ENCODE data around the gene PTPRN2.

PTPRN2 gene

DNA sequence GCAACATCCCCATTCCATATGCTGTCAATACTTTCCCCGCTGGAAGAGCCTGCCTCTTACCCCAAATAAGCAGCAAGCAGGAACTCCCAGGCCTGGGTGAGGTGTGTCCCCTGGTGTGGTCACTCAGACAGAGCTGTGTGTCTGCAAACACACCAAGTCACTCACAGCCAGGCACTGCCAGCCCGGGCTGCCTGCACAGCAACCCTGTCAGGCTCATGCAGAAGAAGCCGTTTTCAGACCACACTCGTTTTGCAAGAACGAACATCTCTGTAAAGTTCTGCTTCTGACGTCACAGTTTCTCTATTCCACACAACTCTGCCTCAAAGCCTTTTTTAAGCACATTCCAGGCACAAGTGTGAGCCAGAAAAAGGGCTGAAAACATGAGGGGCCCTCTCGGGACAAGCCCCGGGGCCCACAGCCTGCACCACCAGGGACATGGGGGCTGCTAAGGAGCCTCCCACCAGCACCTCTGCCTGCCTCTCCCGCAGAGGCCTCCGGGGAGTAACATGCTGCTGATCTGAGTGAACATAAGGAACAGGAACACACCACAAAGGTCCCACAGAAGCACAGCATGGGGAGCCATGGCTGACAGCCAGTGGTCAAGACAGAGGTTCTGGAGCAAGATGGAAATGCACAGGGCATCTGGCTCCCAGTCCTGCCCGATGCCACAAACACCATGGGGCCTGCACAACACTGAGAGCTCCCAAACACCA is 11.4 kb downstream of the PTPRN2 start:
- no peak for DNase-seq

DNA sequence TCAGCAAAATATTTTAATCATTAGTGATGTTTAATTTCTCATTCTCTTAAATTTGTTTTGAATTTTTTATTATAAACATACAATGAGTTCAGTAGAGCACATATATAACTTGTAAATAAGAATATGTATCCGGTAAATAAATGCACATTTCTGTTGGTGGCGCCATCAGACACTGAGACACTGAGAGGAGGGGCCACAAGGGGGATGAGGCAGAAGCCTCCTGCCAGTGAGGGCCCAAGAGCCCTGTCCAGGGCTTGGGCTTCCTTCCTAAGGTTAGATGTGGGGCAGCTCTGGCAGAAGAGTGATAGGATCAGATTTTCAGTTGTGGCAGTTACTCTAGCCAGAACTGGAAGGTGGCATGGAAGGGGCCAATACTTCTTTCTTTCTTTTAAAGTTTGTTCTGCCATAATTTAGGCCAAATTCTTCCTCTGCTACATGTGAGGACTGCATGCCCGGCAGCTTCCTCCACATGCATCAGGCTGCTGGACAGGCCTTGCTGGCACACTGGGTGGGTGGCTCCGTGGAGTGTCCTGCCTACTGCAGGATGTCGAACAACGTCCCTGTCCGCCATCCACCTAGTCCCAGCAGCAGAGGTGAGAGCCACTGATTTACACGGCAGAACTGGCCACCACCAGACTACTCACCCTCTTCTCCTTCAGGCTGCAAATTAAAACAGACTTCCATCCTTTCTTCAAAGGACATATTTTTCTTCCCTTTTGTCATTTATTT is 13.2 kb downstream of the PTPRN2 start:
- no peak for DNase-seq

DNA sequence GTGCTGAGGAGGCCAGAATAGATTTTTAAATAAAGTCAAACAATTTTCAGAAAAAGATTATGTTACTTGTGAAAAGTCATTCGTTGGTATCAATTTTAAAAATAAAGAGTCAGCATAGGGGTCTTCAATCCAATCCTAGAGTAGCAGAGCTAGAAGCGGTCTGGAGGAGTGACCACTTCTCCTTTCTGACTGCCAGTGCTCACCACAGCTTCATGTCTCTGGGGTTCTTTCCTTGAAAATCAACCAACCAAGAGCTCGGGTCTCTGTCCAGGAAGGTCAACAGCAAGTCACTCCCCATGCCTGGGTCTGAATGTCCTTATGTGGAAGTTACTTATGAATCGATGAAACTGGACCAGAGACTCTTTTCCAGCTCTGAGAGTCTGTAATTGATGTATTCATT is 14.3 kb downstream of the PTPRN2 start:
- no peak for DNase-seq

DNA sequence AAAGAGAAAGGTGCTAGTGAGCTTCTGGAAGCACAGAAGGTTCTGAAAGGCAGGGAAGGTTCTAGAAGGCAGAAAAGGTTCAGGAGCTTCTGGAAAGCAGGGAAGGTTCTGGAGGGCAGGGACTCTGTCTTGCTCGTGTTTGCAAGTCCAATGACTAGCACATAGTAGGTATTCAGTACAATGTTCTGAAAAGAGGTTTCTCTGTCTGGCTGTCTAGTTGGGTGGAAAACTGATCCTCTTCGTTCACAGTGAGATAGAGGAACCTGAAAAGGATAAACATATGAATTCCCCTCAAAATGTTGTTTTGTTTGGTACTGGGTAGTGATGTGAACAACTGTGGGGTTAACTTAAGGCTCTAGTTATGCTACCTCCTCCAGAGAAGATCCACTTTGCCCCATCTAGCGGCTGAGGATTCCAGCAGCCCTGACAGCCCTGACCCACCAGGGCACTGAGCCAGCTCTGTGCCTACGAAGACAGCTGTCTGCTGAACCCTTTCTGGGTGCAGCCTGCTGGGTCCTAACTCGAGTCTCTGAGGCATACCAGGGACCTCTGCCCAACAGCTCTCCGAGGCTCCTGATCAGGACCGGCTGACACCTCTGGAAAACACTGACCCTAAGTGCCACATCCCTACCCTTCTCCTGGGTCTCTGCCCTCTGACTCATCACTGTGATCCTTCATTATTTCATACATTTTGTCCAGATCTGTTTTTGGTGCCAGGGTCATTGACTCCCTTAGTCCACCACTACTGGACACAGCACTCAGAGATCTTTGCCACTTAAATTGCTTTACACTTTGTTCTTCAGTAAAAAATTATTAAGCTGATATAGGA is 15.4 kb downstream of the PTPRN2 start:
- DNase-seq: no peak

DNA sequence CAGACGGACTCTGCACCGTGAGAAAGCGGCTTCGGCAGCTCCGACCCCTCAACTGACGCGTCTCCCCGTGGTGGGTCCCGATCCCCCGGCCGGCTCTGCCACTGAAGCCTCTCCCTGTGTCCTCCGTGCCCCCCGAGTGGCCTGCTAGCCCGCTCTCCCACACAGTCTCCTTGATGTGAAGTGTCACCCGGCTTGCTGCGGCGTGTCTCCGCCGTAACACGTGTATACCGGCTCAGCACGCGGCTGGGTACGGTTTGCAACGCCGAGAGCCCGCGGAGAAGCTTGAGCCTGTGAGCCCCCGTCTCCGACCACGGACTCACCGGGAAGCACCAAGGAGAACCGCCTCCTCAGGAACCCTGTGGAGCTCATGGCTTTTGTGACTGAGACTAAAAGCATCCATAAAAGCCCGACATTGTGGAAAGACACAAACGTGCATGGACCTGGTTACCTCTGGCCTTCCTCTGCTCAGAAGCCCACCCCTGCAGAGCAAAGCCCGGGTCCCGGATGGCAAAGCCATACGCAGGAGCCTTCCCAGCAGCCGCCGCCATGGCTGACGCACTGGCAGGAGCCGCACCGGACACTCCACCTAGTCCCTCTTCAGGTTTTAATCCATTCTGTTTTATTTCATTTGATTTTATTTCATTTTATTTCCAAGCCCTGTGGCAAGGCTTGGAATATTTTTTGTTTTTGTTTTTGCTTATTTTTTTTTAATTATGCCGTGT is 17.0 kb downstream of the PTPRN2 start:
- no peak for DNase-seq

DNA sequence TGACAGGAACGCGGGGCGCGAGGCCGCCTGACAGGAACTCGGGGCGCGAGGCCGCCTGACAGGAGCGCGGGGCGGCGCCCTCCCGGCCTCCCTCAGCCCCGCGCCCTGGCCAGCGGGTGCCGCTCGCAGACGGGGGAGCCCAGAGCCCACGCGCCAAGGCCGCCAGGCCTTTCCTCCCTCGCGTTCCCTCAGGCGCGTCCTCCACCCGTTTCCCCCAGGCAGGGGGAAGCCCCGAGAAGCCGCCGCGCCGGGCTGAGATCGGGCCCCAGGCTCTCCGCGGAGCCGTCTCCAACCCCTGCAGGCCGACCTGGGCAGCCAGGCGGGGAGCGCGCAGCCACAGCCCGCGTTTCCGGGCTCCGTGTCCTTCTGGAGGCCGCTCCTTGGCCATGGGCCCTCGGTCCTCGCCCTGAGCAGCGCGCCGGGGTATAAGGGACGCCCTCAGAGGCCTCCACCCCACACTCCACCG is 17.7 kb downstream of the PTPRN2 start:
- no peak for DNase-seq

DNA sequence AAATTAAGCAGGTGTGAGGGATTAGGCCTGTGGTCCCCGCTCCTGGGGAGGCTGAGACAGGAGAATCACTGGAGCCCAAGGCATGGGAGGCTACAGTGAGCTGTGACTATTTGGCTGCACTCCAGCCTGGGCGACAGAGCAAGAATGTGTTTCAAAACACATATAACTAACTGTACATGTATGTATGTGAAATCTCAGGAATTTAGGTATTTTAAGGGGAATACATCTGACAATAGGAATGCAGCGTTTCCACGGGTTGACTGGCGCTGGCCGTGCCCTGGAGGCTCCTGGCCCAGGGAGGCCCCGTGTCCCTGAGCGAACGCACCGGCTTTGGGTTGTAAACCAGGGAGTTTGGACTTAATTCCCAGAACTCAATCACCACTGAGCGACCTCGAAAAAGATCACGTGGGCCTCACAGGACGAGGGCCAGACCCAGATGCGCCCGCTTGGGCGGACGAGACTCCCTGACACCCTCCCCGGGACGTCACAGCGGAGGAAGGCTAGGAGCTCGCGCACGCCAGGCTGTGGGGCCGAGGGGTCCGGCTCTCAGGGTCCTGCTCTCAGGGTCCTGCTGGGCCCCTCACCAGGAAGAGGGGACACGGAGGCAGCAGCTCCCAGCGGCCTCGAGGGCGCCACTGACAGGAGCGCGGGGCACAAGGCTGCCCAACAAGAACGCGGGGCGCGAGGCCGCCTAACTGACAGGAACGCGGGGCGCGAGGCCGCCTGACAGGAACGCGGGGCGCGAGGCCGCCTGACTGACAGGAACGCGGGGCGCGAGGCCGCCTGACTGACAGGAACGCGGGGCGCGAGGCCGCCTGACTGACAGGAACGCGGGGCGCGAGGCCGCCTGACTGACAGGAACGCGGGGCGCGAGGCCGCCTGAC is 18.4 kb downstream of the PTPRN2 start:
- no peak for DNase-seq

DNA sequence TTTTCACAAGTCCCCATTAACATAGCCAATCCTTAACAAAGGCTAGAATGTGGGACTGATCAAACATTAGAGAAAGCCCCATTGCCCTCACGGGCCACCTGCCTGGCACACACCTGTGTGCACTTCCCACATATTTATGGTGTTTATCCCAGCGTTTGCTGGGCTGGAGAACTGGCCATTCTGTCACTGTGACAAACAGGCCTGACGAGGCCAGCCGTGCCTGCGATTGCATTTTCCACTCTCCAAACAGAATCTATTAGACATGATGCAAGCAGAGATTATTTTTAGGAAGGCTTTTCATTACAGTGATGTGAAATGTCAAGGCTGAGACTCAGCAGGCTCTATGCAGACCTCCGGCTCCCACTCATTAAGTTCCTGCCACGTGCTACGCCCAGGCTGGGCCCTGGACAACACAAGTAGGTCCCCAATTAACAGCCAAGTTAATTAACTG is 20.4 kb downstream of the PTPRN2 start:
- no peak for DNase-seq

DNA sequence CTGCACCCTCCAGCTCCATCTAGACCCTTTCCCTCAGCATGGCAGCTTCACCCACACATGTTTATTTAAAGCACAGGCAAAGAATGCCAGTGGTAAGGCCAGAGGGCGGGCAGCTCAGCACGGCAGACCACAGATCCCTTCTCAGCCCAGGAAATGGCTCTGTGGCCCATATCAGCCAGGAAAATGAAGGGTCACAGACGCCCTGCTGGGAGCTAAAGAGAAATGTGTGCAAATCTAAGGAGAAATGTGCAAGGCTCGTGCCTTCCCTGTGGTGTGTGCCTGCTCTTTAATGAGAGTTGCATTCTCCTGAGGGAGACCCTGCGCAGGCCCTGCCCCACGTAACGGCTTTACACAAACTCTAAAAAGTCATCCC is 23.0 kb downstream of the PTPRN2 start:
- DNase-seq: no peak

DNA sequence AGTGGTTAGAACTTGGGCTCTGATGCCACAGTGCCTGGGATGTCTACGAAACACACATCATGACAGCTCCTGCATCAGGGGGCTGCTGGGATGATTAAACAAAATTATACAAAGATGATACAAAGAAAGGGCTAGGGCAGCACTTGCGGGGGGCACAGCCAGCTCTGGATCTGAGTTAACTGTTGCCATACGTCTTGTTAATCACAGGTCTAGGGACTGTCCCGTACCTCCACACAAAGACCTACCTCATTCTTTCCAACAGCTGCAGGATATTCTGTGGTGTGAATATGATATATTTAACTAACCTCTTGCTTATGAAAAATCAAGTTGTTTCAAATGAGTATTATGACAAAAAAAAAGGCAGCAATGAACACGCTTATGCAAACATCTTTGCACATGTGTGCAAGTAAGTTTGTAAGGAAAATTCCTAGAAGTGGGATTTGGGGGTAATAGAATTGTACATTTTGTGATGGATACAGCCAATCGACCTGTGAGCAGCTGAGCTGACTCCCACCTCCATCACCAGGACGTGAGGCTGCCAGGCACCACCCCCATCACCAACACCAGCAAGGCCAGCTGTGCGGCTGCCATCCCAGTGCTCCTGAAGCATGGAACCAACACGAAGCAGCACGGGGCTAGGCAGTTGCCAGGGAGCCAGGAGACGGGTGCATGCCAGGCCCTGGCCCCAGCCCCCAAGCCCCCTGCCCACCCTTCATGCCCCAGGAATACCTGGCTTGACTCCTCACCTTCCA is 23.5 kb downstream of the PTPRN2 start:
- no peak for DNase-seq

DNA sequence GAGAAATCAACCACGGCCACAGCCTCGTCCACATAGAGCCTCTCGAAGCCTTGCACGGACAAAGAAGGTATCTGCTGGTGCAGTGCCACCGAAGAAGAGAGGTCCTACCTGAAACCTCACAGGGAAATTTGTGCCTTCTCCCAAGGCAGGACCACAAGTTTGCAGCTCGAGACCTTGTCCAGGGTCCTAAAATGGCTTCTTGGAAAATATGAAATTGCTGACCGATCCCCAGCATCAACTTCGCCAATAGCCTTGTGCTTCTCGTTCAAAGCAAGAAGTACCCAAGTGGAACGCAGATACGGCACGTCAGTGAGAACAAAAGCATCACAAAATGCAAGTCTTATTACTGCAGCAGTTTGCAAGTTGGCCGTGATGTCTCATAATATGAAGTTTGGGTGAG is 24.6 kb downstream of the PTPRN2 start:
- no peak for DNase-seq

DNA sequence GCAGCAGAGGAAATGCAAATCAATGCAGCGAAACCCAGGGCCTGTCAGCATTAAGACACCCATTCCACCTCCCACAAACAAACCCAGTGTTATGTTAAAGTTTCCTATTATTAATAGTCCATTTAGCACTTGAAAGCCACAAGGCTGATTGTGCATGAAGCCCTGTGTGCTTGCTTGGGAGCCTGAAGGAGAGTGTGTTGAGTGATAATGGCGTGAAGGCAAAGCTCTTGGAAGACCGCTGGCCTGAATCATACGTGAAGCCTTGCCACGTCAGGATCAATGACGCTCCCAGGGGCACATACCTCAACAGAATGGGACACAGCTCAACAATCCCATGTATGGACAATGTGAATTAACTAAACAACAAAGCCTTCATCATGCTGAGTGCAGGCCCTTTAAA is 25.1 kb downstream of the PTPRN2 start:
- DNase-seq: no peak

DNA sequence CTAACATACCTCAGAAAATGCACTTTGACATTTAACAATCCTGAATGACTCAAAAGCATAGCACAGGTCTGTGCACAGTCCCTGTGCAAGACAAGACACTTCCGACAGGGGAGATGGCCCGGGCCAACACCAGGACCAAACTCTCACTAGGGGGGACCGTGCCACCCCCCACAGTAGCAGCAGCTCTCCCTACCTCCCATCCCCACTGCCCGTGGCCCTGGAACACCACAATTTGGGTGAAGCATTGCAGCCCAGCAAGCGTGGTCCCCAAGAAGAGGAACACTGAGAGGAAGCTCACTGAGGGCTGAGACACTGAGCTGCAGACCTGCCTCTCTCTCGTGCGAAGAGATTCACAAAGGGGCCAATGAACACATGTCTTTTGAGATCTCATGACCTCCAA is 26.0 kb downstream of the PTPRN2 start:
- no peak for DNase-seq

DNA sequence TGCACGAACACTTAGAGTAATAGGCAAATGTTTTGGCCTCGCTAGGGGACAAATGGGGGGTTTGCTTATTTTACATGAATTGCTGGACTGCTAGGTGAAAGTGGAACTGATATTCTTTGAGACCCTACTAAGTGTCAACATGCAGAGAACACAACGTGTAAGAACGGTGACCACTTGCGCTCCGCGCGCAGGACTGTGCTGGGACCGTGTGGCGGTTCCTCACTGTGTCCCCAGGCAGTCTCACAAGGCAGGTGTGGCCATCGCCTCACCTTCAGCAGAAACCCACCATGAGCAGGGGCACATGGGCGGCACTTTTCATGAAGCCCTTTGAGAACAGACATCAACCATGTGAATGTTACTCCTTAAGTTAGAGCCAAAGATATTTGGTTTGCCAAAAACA is 27.2 kb downstream of the PTPRN2 start:
- no peak for DNase-seq

DNA sequence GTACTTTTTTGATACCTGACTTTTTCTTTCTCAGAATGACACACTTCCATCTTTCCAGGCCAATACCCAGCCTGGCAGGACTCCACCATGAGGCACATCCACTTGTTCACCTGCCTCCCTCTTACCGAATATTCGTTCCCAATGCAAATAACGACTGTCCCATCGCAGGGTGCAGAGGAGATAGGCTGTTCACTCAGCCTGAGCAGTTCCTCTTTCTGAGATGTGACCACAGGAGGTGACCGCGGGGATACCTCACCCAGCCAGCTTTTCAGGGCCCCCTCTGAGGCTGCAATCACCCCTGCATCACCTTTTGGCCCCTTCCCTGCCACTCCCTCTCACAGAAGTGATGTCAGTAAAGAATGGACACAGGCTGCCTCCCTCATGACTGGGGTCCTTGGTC is 28.3 kb downstream of the PTPRN2 start:
- no peak for DNase-seq

DNA sequence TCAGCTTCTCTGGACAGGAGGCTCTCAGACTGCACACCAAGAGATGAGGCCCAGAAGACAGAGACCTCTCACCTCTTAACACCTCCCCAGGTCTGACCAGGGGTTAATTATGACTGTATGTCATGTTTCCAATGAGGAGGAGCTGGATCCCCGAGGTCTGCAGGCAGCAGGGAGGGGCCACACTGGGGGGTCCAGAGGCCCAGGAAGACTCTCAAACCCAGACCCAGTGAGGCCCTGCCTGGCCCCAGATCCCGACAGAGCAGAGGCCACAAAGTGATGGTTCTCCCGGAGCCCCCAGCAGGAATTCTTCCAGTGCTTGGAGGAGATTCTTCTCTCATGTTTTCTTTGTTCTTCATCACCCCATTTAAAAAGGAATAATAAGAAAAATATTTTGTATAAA is 28.8 kb downstream of the PTPRN2 start:
- DNase-seq: no peak

DNA sequence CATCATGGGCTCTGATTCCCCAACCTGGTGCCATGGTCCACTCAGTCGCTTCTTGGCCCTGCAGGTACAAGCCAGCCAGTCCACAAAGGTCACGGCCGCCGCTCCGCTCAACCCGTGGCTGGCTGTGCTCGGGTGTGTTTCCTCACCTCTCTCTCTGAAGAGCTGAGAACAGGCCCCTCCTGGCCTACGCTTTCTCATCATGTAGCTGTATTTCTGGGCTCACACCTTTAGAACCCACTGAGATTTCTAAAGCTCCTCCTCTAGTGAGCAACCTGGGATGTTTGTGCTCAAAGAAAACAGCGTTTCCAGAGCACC is 30.2 kb downstream of the PTPRN2 start:
- DNase-seq: no peak

DNA sequence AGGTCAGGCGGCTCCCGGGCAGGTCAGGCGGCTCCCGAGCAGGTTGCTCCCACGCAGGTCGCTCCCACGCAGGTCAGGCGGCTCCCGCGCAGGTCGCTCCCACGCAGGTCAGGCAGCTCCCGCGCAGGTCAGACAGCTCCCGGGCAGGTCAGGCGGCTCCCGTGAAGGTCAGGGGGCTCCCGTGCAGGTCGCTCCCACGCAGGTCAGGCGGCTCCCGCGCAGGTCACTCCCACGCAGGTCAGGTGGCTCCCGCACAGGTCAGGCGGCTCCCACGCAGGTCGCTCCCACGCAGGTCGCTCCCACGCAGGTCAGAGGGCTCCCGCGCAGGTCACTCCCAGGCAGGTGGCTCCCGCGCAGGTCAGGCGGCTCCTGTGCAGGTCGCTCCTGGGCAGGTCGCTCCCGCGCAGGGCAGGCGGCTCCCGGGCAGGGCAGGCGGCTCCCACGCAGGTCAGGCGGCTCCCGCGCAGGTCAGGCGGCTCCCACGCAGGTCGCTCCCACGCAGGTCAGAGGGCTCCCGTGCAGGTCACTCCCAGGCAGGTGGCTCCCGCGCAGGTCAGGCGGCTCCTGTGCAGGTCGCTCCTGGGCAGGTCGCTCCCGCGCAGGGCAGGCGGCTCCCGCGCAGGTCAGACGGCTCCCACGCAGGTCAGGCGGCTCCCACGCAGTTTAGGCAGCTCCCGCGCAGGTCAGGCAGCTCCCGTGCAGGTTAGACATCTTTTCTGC is 30.7 kb downstream of the PTPRN2 start:
- no peak for DNase-seq

DNA sequence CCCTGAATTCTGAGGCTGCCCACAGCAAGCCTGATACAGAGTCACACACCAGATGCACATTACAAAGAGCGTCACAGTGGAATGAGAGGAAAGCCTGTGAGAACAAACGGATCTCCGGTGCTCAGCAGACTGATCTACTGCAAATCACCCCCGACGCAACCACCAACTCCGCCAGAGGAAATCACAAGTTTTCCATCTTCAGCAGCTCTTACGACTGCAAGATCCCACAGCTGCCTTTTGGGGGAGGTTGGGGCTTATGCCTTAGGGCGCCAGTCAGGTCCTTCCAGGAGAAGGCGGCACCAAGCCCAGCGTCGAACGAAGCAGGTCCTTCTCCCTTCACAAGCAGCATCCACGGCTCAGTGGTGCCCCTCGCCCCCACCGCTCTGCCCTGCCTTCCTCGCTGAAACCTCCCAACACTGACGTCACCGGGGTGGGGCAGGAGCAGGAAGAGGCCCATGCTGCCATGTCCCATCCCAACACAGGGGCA is 32.5 kb downstream of the PTPRN2 start:
- no peak for DNase-seq

DNA sequence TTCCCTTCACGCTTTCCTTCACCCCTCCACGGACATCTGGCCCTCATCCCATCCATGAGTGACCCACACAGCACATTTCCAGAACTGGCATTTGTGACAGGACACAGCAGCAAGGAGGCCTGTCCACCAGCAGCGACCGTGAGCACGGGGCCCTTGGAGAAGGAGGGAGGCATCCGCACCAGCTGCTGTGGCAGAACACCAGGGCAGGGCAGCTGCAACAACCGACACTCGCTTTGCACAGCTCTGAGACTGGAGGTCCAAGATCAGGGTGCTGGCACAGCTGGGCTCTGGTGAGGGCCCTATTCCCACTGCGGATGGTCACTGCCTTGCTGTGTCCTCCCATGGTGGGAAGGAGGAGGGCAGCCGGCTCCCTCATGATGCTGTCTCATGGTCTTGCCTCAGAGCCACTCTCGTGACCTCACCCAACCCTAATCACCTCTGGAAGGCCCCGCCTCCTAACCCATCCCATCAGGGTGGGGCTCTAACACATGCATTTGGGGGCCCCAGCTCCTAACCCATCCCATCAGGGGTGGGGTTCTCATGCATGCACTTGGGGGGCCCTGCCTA is 36.7 kb downstream of the PTPRN2 start:
- no peak for DNase-seq

Measured in fibroblast of skin of abdomen (primary cell).